Stomach (tissue), 9 donors: Measurements from ENCODE around the gene CRIM1. TPM values are rescaled to one million over a fixed set of nuclear protein-coding genes. Genes with fewer than 3 reads are reported as not detected.

Experiments used
- DNase-seq, 2 donors: peaks; one replicate each; pipeline versions ENCODE4 v3.0.0 to v3.0.0-alpha.2; 2013 to 2019
- H3K27ac ChIP-seq, 5 donors: fragments of 200-600 bp in 4 of 5; sonication (generic) in 4 of 5; one replicate each; pipeline ENCODE4 v1.5.1; 2013 to 2019; ENCODE audit warnings: mild to moderate bottlenecking in 1 of 5, moderate library complexity in 1 of 5
- H3K27me3 ChIP-seq, 3 donors: fragments of 200-600 bp; sonication (generic); one replicate each; pipeline ENCODE4 v1.5.1; 2017 to 2019; ENCODE audit warnings: mixed run types in 1 of 3
- H3K36me3 ChIP-seq, 4 donors: fragments of 200-600 bp; sonication (generic); 1 replicate in 3 of 4; 2 replicates in 1 of 4; pipeline ENCODE4 v1.5.1; 2016 to 2019
- H3K4me1 ChIP-seq, 4 donors: fragments of 200-600 bp; sonication (generic); one replicate each; pipeline ENCODE4 v1.5.1; 2016 to 2019
- H3K4me3 ChIP-seq, 4 donors: fragments of 200-600 bp; sonication (generic) in 3 of 4; one replicate each; pipeline ENCODE4 v1.5.1; 2016 to 2019; ENCODE audit warnings: mild to moderate bottlenecking in 1 of 4
- H3K9me3 ChIP-seq, 4 donors: fragments of 200-600 bp; sonication (generic); one replicate each; pipeline ENCODE4 v1.5.1; 2016 to 2019
- EP300 ChIP-seq: sonication (generic); formaldehyde crosslinking; IDR thresholded peaks from one replicate; pipeline ENCODE4 v1.6.1; 2017; ENCODE audit warnings: antibody characterized with exemption
- POLR2A ChIP-seq, 4 donors: fragments of 450-650 bp; IDR thresholded peaks; one replicate each; pipeline ENCODE4 v1.6.1; 2016; ENCODE audit warnings: antibody characterized with exemption in 4 of 4, control low read depth in 2 of 4, mild to moderate bottlenecking in 1 of 4, moderate library complexity in 1 of 4
- POLR2AphosphoS5 ChIP-seq, 3 donors: sonication (generic); formaldehyde crosslinking; IDR thresholded peaks; one replicate each; pipeline ENCODE4 v1.6.1; 2016; ENCODE audit warnings: antibody characterized with exemption in 3 of 3
- WGBS, 5 donors: extraction: QIAGEN DNeasy Blood & Tissue Kit in 3 of 5; methylation state at CpG; one replicate each; pipeline versions ENCODE4 v1.1.5 to v1.1.7; 2013 to 2018; 5-methylcytosine and 5-hydroxymethylcytosine counted together
- intact Hi-C: fragments of 100-400 bp; cut with DNase I; formaldehyde crosslinking; loops from one replicate; pipeline ENCODE4 v1.15.1; 2023; ENCODE audit warnings: low total_unique reads
- polyA plus RNA-seq, 3 donors: library from polyadenylated mRNA; stranded (reverse); fragments of 200-250 nt; gene quantifications; one replicate each; pipeline ENCODE4 v1.2.3, GENCODE V29; 2013
- total RNA-seq, 5 donors: library from RNA; depleted of rRNA; stranded (reverse); fragments of >200 nt; gene quantifications; one replicate each; pipeline versions ENCODE4 v1.1.0 to v1.2.3, GENCODE V29; 2014 to 2016
- TF ChIP-seq, protein P1 (sequence below), 7 experiments: fragments of 450-650 bp in 4 of 7; fragments of 200-600 bp in 3 of 7; sonication (generic) in 3 of 7; IDR thresholded peaks; one replicate each; pipeline ENCODE4 v1.5.1; 2016 to 2019; ENCODE audit warnings: antibody characterized with exemption in 7 of 7, control low read depth in 2 of 7, mild to moderate bottlenecking in 1 of 7
- donor health status: healthy with polysubstance abuse.
- donor health status: Bipolar disorder and iron deficiency.
- donor health status: healthy.

The CRIM1 gene
- total and polyA plus RNA-seq, 8 donors: 3.1 to 158 (median 50.7) TPM

DNA sequence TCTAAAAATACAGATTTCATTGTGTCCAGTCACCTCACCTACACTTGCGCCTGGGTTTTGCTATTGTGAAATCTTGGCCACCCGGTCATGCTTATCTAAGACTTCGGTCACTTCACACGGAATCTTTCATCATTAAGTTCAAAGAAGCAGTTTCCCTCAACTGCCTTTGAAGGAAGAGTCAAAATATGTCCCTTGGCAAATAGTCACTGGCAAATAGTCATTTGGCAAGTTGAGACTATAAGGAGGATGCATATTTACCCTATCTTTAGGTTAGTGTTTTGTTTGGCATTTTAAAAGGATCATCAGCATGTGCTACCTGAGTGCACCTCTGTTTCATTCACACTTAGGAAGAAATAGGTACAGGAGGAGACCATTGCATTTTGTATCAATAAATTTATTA, 146.5 kb downstream of the CRIM1 start:
- Histone ChIP-seq H3K27me3 (no peaks in the 10 kb centered on the region), H3K4me3 (no peak overlapping the region), H3K9me3 (no peaks in the 10 kb centered on the region), H3K27ac (no peak overlapping the region), H3K36me3 (peaks cover 0 to 34% (median 31%) of the 10 kb centered on the region in 4 donors), H3K4me1 (peaks cover 0 to 14% (median 5%) of the 10 kb centered on the region in 4 donors)
- DNase-seq: no peak
- WGBS, 5 donors: 54 to 83% (median 68%) methylated on average over 4 of the region's 4 CpGs
- intact Hi-C loops: no loop called here
- TF ChIP-seq, protein P1, sequence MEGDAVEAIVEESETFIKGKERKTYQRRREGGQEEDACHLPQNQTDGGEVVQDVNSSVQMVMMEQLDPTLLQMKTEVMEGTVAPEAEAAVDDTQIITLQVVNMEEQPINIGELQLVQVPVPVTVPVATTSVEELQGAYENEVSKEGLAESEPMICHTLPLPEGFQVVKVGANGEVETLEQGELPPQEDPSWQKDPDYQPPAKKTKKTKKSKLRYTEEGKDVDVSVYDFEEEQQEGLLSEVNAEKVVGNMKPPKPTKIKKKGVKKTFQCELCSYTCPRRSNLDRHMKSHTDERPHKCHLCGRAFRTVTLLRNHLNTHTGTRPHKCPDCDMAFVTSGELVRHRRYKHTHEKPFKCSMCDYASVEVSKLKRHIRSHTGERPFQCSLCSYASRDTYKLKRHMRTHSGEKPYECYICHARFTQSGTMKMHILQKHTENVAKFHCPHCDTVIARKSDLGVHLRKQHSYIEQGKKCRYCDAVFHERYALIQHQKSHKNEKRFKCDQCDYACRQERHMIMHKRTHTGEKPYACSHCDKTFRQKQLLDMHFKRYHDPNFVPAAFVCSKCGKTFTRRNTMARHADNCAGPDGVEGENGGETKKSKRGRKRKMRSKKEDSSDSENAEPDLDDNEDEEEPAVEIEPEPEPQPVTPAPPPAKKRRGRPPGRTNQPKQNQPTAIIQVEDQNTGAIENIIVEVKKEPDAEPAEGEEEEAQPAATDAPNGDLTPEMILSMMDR (IDR thresholded peaks at IDR 0.05): no peak
- TF ChIP-seq POLR2AphosphoS5 (IDR thresholded peaks at IDR 0.05): no peak
- no peak for TF ChIP-seq EP300
- TF ChIP-seq POLR2A (IDR thresholded peaks at IDR 0.05): no peak

DNA sequence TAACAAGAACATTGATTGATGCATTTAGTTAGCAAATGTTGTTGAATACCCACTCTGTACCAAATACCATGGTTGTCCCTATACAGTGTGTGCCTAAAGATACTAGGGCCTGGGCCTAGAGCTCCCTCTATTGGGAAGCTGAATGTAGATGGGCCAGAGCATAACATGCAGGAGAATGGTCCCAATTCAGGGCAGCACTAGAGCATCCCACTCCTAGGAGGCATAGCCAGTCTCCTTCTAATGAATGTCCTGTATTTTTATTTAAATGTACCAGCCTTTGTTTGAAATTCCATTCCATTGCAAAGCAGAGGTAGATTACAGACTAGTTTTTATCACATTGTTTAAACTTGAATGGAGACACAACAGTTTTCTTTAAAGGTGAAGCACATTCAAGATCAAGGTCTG, 151.8 kb downstream of the CRIM1 start:
- Histone ChIP-seq H3K9me3 (no peaks in the 10 kb centered on the region), H3K27me3 (no peaks in the 10 kb centered on the region), H3K4me1 (peaks cover 0 to 9% (median 5%) of the 10 kb centered on the region in 4 donors), H3K36me3 (peaks cover 0 to 44% (median 28%) of the 10 kb centered on the region in 4 donors), H3K27ac (no peak overlapping the region), H3K4me3 (no peak overlapping the region)
- intact Hi-C loops: loop anchor here (5.0 kb wide), 1 partner anchor 155 kb away; no protein-coding TSS in a partner anchor
- TF ChIP-seq, protein P1 (IDR thresholded peaks at IDR 0.05): peak in 5 of 7 experiments; percentile 49 to 73 (median 57)
- TF ChIP-seq POLR2A (IDR thresholded peaks at IDR 0.05): peak in 1 of 4 donors; percentile 22
- no peak for TF ChIP-seq EP300
- DNase-seq: peak; percentile 48 to 82

DNA sequence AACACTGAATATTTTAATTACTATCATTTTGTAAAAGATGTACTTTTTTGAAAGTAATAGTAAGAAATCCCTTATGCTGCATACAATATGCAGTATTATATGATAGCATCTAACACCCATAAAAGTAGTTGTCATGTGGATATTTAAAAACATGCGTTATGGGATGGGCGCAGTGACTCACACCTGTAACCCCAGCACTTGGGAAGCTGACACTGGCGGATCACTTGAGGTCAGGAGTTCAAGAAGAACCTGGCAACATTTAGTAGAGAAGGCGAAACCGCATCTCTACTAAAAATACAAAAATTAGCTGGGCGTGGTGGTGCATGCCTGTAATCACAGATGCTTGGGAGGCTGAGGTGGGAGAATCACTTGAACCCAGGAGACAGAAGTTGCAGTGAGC, 153.5 kb downstream of the CRIM1 start:
- no peak for DNase-seq
- intact Hi-C loops: loop anchor here (5.0 kb wide), 1 partner anchor 157 kb away; no protein-coding TSS in a partner anchor
- Histone ChIP-seq H3K9me3 (no peaks in the 10 kb centered on the region), H3K4me1 (peaks cover 0 to 9% (median 5%) of the 10 kb centered on the region in 4 donors), H3K4me3 (no peak overlapping the region), H3K27me3 (no peaks in the 10 kb centered on the region), H3K27ac (no peak overlapping the region), H3K36me3 (peaks cover 3 to 47% (median 43%) of the 10 kb centered on the region in 4 donors)
- 90 to 95% (median 93%) methylated on average over 6 of the region's 6 CpGs for WGBS, 5 donors
- TF ChIP-seq, protein P1 (IDR thresholded peaks at IDR 0.05): no peak
- TF ChIP-seq POLR2A (IDR thresholded peaks at IDR 0.05) (no peak), POLR2AphosphoS5 (IDR thresholded peaks at IDR 0.05) (no peak), EP300 (no peak)

DNA sequence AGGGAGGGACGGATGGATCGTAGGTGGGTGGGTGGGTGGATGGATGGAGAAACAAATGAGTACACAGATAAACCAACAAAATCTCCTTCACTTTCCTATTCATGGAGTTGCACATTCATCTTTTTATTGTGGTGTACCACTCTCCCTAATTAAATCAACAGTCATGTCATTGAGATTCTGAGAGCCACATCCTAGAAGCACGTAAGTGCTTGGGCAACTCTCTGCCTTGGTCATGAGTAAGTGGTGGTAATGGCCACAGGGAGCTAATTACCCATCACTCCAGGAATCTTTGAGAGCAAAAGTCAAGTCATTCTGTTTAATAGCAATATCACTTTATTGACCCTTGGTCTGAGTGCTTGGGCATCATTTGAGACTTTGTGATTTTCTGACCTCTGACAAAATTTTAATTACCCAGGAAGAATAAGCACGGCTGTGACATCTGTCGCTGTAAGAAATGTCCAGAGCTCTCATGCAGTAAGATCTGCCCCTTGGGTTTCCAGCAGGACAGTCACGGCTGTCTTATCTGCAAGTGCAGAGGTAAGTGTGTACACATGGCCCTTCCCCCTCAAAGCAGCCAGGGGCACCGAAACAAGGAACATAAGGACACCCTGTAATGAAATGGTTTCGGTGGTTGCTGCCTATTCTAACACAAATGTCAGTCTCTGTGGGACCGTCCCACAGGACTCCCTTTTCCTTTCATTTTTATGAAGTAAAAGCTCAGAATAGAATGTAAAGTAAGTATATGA, 156.5 kb downstream of the CRIM1 start:
- intact Hi-C loops: no loop called here
- WGBS, 5 donors: 72 to 84% (median 75%) methylated on average over 9 of the region's 9 CpGs
- no peaks in the 10 kb centered on the region for H3K27me3 ChIP-seq

More for the DNA sequence above, 156.5 kb downstream of the CRIM1 start:
- H3K4me1 ChIP-seq: no peaks in the 10 kb centered on the region
- no peak overlapping the region for H3K27ac ChIP-seq
- H3K4me3 ChIP-seq: no peak overlapping the region
- H3K9me3 ChIP-seq: no peaks in the 10 kb centered on the region
- TF ChIP-seq POLR2A (IDR thresholded peaks at IDR 0.05) (no peak), EP300 (no peak), POLR2AphosphoS5 (IDR thresholded peaks at IDR 0.05) (no peak)
- TF ChIP-seq, protein P1 (IDR thresholded peaks at IDR 0.05): no peak
- DNase-seq: peak in 1 of 2 donors; percentile 18
- H3K36me3 ChIP-seq: peaks cover 3 to 69% (median 63%) of the 10 kb centered on the region in 4 donors
